HEK293T (cell line): Measurements from ENCODE around the gene CSPG5.

Source experiments
- FOXM1 ChIP-seq: fragments of 450-650 bp; IDR thresholded peaks from 2 replicates; pipeline ENCODE4 v1.6.1; 2017; ENCODE audit warnings: mild to moderate bottlenecking, borderline replicate concordance
- NFRKB ChIP-seq: fragments of 450-650 bp; IDR thresholded peaks from 2 replicates; pipeline ENCODE4 v1.6.1; 2016; ENCODE audit warnings: mild to moderate bottlenecking, moderate library complexity

GRCh38 chr3:47541583-47542108 lies 37.0 kb downstream of the CSPG5 start:
- TF ChIP-seq NFRKB: no peak
- TF ChIP-seq FOXM1: no peak
